ENCODE results near the gene FJX1.
"Not testable (repeated sequence)": the region's sequence is repeated elsewhere in the genome, so short reads cannot be mapped to it uniquely, and the experiment has no call there.

FJX1 gene

GRCh38 chr11:35635933-35636332 lies 17.7 kb downstream of the FJX1 start:
- no peak for DNase-seq

GRCh38 chr11:35639591-35640179 lies 21.4 kb downstream of the FJX1 start:
- DNase-seq, result no peak

DNA sequence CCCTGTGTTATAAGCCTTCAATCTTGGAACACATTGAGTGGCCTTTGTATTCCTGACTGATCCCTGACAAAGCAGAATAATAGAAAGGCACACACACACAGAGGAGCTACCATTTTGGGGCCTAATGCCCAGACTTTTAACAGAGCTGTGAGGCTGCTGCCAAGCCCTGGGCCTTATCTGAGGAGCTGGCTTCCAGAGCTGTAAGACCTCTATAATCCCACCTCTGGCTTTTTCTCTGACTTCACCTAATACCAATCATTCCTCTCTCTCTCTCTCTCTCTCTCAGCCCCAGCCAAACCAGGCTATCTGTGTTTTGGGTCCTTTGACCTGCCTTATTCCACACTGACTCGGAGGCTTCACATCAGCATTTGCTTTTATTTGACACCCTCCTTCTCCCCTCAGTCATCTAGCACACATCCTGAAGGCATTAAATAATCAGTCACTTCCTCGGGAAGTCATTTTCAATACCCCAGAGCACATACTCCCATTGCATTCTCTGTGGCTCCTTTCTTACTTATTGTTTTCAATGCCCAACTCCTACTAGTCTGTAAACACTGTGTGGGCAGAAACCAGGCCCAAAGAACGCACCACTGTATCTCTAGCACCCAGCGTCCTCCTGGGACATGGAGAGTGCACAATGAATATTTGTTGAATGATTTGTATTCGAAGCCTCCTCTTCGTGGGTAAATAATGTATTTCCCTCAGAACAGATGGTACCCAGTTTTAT lies 23.1 kb downstream of the FJX1 start:
- peak; percentile 61 for DNase-seq

DNA sequence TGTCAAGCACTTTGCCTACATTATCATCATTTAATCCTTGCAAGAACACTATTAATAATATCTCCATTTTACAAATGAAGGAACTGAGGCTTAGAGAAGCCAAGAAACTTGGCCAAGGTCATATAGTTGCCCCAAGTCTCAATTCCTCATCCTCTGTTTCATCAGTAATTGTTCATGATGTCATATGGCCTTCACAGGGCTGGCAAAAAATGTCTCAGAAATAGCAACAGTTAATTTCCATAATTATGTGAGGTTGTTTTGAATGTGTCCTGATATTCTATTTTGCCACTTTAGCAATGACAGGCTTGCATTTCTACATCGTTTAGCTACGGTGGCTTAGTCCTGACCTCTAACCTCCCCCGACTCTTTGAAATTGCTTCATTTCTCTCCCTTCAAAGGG lies 23.7 kb downstream of the FJX1 start:
- DNase-seq, result no peak

- DNase-seq, result no peak
These were observed 29.3 kb downstream of the FJX1 start for GRCh38 chr11:35647421-35648093.

- peak; percentile 64 for DNase-seq
These were observed 31.7 kb downstream of the FJX1 start for GRCh38 chr11:35650006-35650405.

DNA sequence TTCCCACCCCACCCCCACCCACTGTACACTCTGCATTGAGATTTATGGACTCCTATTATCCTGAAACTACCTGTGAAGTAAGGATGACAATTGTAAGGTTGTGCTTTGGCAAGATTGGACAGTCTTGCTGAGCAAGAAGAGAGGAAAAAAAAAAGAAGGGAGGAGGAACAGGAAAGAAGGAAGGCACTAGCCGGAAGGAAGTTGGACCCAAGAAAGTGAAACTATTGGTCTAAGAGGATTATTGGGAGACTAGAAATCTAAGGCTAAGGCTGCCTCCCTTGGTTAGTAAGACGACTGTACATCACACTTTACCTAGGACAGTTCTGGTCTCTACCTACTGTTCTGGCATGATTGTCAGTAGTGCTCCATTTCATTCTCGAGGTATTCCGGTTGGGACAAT lies 32.2 kb downstream of the FJX1 start:
- DNase-seq, result no peak

DNA sequence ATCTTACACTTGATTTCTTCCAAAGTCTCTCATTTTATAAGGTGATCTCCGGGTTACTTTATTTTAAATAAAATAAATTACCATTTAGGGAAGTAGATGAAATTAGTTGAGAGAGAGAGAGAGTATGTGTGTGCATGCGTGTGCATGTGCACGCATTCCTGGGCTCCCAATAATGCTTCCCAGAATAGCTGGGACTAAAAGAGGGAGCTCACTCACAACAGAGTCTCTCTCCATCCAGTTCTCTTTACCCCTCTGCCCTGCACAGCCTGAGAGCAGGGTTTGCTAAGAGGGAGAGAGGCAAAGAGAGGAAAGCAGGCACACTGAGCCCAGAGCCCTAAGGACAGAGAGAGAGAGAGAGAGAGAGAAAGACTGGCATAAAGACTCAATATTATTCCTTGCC lies 33.0 kb downstream of the FJX1 start:
- no peak for DNase-seq

GRCh38 chr11:35652786-35653185 lies 34.5 kb downstream of the FJX1 start:
- DNase-seq, result not testable (repeated sequence)

- DNase-seq, result no peak
These were observed 36.5 kb downstream of the FJX1 start for GRCh38 chr11:35654711-35655110.

DNA sequence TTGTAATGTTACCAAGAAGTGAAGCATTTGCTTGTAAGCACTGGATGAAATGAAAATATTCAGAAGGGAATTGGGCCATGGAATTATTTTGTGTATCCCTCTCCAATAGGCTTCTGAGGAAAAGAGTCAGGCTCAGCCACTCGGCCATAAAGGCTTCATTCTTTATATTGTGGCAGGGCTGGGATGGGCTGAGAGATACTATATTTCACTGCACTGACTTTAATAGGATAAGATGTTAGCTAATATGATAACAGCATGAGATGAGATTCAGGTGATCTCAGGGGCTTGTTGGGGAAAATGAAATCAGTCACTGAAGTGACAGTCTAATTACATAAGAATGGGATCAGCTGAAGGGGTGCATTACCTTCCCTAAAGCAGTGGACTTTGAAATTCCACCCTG lies 37.0 kb downstream of the FJX1 start:
- DNase-seq, result no peak

GRCh38 chr11:35655856-35656255 lies 37.6 kb downstream of the FJX1 start:
- no peak for DNase-seq

DNA sequence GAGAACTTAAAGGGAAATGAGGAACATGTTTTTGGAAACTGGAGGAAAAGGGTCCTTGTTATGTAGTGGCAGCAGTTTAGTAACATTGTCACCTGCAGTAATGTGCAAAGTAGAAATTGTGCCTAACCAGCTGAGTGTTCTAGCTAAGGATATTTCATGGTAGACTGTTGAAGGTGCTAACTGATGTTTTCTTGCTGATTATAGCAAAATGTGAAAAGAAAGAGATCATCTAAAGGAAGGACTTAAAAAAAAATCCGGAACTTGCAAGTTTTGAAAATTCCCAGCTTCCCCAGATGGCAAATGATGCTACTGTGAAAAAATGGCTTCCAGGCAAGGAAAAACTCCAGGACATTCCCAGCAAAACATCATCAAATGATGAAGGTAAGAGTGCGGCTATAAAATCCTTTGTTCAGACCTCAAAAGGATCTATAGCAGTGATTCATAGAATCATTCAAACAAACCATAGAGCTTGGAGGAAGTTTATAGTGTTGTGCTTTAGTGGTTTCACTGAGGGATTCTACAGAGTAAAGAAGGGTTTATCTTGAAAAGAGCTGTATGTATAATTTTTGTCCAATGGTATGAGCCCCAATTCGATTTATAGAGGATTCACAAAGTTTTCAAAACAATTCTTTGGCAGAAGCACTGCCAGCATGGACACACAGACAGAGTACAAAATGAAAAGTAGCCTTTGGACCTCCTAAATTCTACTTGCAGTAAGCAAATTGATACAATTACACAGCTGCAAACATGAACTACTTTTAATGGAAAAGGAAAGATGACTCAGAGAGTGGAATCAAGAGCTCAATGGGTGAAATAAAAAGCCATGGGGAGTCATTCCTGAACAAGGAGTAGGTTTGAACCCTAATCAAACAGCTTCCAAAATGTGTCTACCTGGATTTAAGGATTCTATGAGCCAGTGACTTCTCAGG lies 40.0 kb downstream of the FJX1 start:
- DNase-seq, result no peak

- no peak for DNase-seq
These were observed 43.3 kb downstream of the FJX1 start for GRCh38 chr11:35661534-35661933.

- DNase-seq, result no peak
These were observed 43.9 kb downstream of the FJX1 start for GRCh38 chr11:35662061-35662648.

- peak; percentile 81 for DNase-seq
These were observed 44.6 kb downstream of the FJX1 start, which contains the start of gene TRIM44 for GRCh38 chr11:35662649-35663407. TSS of gene TRIM44 (plus strand) at chr11:35662775. CDS start at chr11:35663112, 337 bp downstream.

DNA sequence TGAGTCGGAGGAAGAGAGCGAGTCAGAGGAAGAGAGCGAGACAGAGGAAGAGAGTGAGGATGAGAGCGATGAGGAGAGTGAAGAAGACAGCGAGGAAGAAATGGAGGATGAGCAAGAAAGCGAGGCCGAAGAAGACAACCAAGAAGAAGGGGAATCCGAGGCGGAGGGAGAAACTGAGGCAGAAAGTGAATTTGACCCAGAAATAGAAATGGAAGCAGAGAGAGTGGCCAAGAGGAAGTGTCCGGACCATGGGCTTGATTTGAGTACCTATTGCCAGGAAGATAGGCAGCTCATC lies 45.1 kb downstream of the FJX1 start:
- DNase-seq, result no peak

GRCh38 chr11:35664977-35665441 lies 46.7 kb downstream of the FJX1 start:
- peak; percentile 30 for DNase-seq

- DNase-seq, result peak; percentile 39
These were observed 49.0 kb downstream of the FJX1 start for GRCh38 chr11:35667257-35667656.

- not testable (repeated sequence) for DNase-seq
These were observed 50.1 kb downstream of the FJX1 start for GRCh38 chr11:35668350-35668749.

All from NCI-H226 (cell line).